ENCODE results near the gene SCARB1.

Gene SCARB1

DNA sequence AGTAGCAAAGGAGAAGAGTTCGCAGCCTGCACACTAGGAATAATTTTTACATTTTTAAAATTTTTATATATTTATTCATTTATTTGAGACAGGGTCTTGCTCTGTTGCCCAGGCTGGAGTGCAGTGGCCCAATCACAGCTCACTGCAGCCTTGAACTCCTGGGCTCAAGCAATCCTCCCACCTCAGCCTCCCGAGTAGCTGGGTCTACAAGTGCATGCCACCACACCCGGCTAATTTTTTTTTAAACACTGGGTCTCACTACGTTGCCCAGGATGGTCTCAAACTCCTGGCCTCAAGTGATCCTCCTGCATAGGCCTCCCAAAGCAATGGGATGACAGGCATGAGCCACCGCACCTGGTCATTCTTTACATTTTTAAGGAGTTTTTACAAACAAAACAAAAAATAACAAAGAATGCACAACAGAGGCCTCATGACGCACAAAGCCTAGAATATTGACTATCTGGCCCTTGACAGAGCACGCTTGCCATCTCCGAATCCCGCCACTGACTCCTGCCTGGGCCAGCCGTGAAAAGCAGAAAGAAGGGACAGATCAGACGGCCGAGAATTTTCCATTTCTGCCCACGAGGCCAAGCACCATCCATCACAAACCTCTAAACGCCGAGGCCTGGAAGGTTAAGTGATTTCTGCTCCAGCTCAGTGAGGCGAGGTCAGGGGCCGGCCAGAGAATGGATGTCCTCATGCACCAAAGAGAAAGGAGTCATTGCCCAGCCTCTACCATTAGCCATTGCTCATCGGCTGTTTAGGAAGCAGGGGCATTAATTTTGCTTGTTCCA lies 120.0 kb downstream of the SCARB1 start:
- no peak overlapping the region for H3K4me3 ChIP-seq (ENCODE audit: low read length)
- no peak for TF ChIP-seq ZNF274 (IDR thresholded peaks at IDR 0.05; ENCODE audit: low read depth, low read length)

DNA sequence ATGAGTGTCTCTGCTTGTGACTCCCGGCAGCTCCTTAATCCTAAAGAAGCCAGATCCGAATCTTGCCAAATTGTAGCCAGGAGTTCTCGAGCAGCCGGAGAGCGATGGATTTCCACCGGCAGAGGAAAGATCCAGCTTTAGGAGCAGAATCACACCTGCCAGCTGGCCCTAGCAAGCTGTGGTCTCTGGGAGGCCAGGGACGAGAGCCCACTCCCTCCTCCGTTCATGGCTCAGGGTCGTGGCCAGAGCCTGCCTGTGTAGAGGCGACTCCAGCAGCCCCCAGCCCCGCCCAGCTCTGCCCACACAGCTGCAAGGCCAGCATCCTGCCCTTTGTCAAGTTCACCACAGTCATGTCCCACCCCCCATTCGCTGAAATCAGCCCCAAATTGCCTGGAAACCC lies 121.0 kb downstream of the SCARB1 start:
- no peak overlapping the region for H3K4me3 ChIP-seq (ENCODE audit: low read length)

DNA sequence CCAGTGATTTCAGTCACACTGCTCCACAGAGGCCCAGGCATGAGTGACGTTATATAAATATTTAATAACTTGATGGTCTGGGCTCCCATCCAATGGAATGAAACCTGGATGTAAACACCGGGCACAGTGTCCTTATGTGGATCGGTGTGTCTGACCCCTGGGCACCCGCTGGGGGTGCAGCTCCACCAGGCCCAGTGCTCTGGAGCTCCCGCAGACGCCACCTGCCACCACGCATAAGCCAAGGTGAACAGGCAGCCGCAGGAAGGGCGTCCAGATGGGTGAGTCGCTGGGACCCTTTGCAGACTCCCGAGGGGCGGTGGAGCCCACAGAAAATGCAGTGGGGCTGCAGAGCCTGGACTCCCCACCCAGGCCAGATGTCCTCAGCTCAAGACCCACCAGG lies 121.6 kb downstream of the SCARB1 start:
- TF ChIP-seq ZNF274 (IDR thresholded peaks at IDR 0.05; ENCODE audit: low read depth, low read length), result no peak
- no peak overlapping the region for H3K4me3 ChIP-seq (ENCODE audit: low read length)

More for the DNA sequence above, 121.0 kb downstream of the SCARB1 start:
- TF ChIP-seq ZNF274 (IDR thresholded peaks at IDR 0.05; ENCODE audit: low read depth, low read length), result no peak

DNA sequence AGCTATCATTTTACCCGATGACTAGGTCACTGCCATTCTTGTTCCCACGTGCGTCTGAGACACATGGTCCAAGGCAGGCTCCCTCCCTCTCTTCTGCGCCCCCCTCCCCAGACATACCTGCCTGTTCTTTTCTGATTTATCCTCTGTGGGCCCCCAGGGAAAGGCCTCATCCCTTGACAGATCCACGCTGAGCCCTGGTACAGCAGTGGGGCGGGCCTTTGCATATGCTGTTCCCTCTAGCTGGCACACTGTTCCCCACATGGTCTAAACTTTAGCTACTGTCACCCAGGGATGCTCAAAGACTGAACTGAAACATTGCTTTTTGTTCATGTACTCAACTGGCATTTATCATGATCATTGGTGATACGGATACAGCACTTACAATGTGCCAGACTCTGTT lies 122.5 kb downstream of the SCARB1 start:
- TF ChIP-seq ZNF274 (IDR thresholded peaks at IDR 0.05; ENCODE audit: low read depth, low read length), result no peak
- no peak overlapping the region for H3K4me3 ChIP-seq (ENCODE audit: low read length)

DNA sequence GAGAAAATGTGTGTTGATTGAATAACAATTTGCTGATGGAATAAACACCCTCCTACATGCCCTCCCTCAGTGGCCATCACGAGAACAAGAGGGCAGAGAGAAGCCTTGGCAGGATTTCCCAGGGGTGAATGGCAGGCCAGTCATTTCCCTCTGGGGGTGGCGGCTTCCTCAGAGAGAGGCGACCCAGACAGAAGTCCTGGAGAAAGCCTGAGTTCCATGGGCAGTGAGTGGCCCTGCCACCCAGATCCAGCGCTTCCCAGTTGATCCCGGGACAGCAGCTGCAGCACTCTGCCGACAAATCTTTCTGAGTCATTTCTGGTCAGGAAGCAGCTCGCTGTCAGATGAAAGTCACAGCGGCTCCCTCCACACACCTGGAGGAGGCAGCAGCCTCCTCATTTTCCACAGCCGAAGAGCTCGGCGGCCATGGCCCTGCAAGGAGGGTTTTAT lies 123.0 kb downstream of the SCARB1 start:
- no peak for TF ChIP-seq ZNF274 (IDR thresholded peaks at IDR 0.05; ENCODE audit: low read depth, low read length)

DNA sequence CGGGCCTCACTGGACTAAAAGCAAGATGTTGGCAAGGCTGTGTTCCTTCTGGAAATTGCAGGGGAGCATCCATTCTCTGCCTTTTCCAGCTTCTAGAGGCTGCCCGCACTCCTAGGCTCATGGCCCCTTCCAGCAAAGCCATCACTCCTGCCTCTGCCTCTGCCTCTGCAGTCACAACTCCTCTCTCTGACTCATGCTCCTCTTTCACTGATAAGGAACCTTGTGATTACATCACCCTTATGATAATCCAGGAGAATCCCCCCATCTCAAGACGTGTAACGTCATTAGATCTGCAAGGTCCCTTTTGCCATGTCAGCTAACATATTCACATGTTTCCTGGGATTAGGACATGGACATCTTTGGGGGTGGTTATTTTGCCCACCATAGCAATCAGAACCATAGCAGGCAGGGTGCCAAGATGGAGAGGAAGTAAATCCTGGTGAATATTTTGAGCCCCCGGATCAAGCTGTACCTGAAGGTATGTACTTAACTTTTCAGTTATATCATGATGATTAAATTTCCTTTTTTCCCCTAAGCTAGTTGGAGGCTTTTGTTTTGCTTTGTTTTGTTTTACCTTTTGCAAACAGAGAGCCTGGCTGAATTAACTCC lies 123.6 kb downstream of the SCARB1 start:
- no peak overlapping the region for H3K4me3 ChIP-seq (ENCODE audit: low read length)

More for the DNA sequence above, 123.0 kb downstream of the SCARB1 start:
- no peak overlapping the region for H3K4me3 ChIP-seq (ENCODE audit: low read length)

DNA sequence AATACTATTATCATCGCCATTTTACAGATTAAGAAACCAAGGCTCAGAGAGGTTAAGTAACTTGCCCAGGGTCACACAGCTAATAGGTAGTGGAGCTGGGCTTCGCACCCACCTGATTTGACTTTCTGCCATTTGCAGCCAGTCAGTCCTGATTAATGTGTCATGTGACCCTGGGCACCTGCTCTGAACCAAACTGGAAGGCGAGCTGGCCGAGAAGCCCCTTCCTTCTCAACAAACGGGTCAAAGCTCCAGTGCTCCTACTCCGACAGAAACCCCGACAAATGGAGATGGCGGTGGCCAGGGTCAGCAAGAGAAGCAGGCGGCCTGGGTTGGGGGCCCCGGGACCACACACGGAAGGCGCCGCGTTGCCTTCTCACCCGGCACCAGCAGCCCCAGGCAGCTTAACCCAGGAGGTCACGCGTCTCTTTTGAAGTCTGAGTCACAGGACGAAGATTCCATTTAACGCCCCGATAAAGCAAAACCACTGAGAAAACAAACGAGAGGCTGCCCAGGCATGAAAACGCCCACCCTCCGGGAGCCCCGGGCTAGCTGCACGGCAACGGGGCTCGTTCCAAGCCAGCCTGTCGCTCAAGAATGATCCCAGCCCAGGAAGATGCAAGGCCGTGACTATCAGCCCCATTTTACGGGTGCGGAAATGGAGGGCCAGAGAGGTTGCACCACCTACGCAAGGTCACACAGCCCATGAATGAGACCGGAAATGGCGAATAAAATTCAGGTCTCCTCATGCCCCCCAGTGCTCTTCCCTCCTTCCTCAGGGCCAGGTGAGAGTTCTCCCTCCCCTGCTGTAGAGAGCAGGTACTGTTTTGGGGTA lies 124.8 kb downstream of the SCARB1 start:
- no peak overlapping the region for H3K4me3 ChIP-seq (ENCODE audit: low read length)

More for the DNA sequence above, 123.6 kb downstream of the SCARB1 start:
- TF ChIP-seq ZNF274 (IDR thresholded peaks at IDR 0.05; ENCODE audit: low read depth, low read length), result no peak

DNA sequence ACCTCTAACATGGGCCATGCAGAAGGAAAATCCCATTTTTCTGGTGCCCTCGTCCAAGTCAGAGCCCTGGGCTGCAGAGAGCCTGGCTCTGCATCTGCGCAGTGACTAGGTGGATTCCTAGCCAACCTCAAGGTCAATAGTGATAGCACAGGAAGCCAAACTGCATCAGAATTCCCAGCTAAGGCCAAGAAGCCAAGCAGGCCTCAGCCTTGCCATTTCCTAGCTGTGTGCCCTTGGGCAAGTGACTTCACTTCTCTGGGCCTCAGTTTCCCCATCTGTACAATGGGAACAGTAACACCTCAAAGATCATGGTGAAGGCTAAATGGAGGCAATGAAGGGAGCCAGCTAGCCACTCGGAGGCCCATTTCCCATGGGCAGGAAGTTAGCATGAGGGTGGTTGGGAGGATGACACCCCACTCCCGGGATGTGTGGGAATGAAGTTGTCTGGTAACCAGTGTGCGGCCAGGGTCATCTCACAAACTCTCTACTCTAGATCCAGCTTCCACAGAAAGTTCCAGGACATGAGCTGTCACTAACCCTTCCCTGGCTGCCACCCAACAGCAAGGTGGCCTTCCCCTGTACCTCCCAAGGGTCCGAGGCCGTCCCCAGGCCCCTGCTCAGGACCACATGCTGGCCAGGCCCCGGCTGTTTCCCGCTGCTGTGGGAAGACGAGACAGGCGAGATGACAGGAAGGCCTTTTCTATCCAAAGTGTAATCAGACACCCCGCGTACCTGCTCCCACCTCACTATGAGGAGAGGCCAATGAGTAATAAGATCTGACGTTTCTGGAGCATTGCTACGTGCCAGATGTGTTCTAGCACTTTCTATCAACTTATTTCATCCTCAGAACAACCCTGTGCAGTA lies 125.7 kb downstream of the SCARB1 start:
- TF ChIP-seq ZNF274 (IDR thresholded peaks at IDR 0.05; ENCODE audit: low read depth, low read length), result no peak
- H3K4me3 ChIP-seq (ENCODE audit: low read length), result no peak overlapping the region

More for the DNA sequence above, 124.8 kb downstream of the SCARB1 start:
- TF ChIP-seq ZNF274 (IDR thresholded peaks at IDR 0.05; ENCODE audit: low read depth, low read length), result no peak

DNA sequence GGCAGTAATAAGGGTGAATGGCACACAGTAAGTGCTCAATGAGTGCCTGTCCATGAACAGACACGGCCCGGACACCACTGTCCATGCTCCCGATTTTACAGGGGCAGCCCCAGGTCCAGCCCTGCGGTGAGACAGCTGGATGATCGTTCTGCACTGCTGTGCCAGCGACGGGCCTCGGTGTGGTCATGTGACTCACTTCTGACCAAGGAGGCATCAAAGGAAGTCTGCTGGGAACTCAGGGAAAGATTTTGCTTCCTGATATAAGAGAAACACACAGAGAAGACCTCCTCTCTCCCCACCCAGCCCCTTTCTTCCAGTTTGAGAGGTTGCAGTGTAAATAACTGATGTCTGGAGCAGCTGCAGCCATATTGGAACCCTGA lies 126.6 kb downstream of the SCARB1 start:
- no peak overlapping the region for H3K4me3 ChIP-seq (ENCODE audit: low read length)
- no peak for TF ChIP-seq ZNF274 (IDR thresholded peaks at IDR 0.05; ENCODE audit: low read depth, low read length)

DNA sequence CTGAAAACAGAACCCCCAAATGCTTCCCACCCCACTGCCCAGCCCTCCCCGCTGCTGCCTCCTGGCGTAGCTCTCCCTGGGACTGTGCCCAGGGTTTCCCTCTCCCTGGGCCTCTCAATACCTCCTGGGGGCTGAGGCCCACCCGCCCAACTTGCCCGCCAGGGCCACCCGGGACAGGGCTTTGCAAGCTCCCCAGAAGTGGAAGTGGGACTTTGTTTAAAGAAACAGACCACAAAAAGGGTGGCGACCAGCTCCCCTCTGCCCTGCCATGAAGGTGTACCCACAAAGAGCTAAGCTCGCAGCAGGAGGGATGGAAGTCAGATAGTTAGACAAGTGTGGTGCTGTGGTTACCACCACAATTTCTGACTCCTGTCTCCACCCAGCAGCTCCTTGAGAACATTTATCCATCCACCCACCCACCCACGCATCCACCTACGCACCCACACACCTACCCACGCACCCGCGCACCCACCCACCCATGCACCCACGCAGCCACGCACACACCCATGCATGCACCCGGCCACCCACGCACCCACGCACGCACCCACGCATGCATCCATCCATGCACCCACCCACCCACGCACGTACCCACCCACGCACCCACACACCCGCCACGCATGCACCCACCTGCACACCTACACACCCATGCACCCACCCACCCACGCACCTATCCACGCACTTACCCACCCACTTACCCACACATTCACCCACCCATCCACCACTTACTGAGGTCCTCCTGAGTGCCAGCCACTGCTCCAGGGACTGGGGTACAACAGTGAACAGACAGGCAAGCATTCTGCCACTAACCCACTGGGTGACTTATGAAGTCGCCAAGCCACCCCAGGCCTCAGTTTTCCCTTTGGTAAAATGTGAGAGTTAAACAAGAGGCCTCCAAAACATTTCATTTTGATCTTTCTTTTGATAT lies 127.3 kb downstream of the SCARB1 start:
- TF ChIP-seq ZNF274 (IDR thresholded peaks at IDR 0.05; ENCODE audit: low read depth, low read length), result no peak
- H3K4me3 ChIP-seq (ENCODE audit: low read length), result no peak overlapping the region

DNA sequence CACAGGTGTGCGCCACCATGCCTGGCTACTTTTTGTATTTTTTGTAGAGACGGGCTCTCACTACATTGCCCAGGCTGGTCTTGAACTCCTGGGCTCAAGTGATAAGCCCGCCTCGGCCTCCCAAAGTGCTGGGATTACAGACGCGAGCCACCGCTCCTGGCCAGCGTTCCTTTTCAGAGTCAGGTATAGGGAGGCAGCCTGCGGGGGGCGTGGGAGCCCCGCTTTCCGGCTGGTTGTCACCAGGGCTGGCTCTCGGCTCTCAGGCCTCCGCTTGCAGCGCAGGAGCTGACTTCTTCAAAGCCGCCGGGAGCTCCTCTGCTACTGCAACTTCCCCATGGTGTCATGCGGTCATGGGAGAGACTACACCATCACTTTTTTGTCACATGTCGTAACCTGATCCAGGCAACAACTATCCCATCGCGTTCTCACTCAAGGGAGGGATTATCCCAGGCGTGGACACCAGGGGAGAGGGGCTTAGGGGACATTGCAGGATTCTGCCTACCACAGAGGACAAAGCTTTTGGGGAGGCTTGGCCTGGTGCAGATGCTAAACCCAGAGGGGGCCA lies 129.4 kb downstream of the SCARB1 start:
- H3K4me3 ChIP-seq (ENCODE audit: low read length), result no peak overlapping the region
- TF ChIP-seq ZNF274 (IDR thresholded peaks at IDR 0.05; ENCODE audit: low read depth, low read length), result no peak

DNA sequence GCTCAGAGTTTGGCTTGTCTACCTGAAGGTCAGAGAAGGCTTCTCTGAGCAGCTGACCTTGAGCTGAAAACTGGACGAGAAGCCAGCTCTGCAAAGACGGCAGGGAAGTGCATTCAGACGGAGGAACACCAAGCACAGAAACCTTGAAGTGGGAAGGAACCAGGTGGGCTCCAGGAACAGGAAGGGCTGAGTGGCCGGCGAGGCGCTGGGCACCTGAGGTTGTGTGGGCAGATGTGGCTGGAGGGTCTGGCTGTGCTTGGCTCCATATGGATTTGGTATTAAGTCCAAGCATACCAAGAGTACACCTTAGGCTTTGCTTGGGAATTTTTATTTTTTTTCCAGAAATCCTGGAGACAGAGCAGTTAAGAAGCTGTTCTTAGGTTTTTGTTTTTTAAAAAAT lies 130.6 kb downstream of the SCARB1 start:
- no peak overlapping the region for H3K4me3 ChIP-seq (ENCODE audit: low read length)

More for the DNA sequence above, 130.6 kb downstream of the SCARB1 start:
- no peak for TF ChIP-seq ZNF274 (IDR thresholded peaks at IDR 0.05; ENCODE audit: low read depth, low read length)

Data from GM08714 (cell line).